HG02610 (cell line): ENCODE measurements around the gene SVOPL.

Source experiments
- ATAC-seq: cut with Tn5 transposase; IDR thresholded peaks from one replicate; pipeline ENCODE4 v1.9.1; 2021; ENCODE audit warnings: mild to moderate bottlenecking, moderate library complexity; ENCODE audit not compliant: unreplicated experiment

SVOPL gene

DNA sequence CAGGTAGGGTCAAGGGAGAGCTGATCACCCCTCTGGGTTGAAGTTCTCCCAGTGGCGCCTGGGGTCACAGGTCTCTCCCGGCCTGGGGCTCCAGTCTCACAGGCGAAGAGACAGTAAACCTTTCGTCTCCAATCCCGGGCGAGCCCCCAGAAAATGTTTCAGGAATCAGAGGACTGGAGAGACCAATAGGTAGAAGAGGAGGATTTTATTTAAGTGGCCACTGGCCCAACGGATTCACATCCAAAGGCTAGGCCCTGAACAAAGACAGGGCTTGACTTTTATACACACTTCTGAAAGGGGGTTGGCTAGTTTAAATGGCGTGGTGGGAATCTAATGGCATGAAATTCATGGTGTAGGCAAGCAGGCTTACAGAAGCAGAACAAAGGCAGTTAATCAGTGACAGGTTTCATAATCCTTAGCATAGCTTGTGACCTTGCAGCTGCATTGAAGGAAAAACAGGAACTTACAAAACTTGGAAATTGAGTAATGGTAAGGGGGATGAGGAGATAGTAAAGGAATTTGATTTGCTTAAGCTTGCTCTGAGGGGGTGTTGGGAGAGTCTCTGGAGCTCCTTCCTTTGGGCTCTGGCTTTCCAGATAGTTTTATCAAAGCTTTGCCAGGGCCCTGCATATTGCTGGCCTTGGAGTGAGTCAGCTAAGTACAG is 135.6 kb downstream of the SVOPL start:
- ATAC-seq: no peak

DNA sequence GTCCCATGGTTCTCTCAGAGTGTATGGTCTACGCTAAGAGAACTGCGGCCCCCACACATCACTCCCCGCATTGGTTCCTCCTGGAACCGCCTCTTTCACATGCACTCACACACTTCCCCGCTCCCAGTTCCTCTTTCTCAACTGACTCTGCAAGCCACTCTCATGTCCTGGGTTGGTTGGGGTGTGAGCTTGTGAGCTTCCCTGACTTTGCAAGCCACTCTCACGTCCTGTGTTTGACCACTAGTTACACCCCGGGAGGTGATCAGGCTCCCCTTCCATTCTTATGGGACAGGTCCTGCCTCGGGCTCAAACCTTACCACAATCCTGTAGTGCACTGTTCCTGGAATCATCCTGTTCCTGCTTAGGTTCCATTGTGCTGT is 136.1 kb downstream of the SVOPL start:
- ATAC-seq: no peak

DNA sequence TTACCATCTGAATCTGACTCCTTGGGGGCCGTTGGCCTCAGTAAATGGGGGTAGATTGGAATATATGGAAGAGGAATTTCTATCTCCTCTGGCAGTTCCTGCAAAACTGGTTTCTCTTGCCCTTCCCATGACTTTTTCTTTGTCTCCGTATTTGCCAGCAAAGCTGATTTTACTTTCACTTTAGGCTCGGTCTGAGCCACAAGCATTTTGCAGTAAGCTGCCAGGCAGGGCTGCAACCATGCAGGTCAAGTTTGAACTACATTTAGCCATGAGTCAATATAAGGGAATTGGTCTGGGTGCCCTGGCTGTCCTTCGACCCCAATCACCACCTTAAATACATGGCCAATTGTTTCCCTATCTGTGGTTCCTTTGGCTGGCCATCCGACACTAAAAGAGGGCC is 136.8 kb downstream of the SVOPL start:
- ATAC-seq: no peak

DNA sequence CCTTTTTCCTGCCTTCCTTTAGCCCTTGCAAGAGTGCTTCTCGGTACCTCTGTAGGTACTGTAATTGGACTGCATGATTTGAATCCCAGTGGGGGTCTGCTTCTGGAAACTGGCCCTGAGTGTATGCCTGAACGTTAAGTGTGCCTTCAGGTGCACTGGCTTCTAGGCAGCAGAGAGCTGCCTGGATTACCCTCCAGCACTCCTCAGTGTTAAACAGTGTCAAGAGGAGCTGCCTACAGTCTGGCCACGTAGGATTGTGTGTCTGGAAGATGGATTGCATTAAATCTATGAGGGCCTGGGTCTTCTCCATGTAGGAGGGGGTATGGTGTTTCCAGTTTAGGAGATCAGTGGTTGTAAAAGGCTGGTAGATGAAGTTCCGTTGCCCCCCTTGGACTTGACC is 137.4 kb downstream of the SVOPL start:
- no peak for ATAC-seq

DNA sequence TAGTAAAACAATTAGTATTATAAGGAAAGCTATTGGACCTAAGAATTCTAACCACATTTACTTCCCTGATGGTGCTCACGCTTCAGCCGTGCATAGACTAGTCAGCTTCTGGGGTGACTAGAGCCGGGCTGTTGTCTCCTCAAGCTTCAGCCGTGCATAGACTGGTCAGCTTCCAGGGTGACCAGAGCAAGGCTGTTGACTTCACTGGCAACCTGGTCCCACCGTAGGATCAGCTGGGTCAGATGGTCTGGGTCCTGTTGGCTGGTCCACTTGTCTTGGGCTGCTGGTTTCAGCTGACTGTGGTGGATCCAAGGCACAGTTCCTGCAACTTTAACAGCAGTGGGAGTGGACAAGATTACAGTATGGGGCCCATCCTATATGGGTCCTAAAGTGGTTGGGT is 141.7 kb downstream of the SVOPL start:
- no peak for ATAC-seq

DNA sequence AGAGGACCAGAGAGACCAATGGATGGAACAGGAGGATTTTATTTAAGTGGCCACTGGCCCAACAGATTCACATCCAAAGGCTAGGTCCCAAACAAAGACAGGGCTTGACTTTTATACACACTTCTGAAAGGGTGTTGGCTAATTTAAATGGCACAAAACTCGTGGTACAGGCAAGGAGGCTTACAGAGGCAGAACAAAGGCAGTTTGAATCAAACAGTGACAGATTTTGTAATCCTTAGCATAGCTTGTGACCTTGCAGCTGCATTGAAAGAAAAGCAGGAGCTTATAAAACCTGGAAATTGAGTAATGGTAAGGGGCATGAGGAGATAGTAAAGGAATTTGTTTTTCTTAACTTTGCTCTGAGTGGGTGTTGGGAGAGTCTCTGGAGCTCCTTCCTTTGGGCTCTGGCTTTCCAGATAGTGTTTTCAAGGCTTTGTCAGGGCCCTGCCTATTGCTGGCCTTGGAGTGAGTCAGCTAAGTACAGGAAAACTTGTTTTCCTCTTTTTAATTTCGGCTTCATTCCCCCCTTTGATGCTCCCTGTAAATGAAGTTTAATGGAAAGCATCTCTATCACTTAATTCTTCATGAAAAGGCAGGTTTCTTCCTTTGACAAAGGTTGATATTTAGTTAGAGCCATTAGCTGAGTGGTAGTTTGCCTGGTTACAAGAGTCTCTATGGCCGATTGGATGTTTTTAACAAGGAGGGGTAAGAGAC is 144.2 kb downstream of the SVOPL start:
- no peak for ATAC-seq

DNA sequence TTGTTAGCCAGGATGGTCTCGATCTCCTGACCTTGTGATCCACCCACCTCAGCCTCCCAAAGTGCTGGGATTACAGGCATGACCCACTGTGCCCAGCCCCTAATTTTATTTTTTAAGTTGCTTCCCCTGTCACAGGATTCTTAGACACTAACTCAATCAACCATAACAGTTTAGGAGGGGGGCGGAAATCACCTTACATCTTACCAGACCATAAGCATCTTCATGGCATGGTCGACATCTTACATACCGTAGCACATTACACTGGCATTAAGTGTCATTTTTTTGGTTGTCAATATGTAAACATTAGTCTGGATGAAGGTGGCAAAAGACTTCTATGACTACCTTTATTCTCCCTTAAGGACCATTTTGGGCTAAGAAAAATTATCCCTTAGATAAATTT is 145.5 kb downstream of the SVOPL start:
- no peak for ATAC-seq

DNA sequence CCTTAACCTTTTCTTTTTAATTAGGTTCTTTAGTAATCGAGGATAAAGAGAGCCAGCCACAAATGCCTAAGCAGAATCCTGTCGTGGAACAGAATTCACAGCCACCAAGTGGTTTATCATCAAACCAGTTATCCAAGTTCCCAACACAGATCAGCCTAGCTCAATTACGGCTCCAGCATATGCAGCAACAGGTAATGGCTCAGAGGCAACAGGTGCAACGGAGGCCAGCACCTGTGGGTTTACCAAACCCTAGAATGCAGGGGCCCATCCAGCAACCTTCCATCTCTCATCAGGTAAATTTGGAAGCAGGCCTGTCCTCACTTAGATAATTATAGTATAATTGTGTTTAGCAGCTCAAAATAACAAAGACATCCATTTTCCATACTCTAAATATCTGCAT is 146.5 kb downstream of the SVOPL start:
- no peak for ATAC-seq

DNA sequence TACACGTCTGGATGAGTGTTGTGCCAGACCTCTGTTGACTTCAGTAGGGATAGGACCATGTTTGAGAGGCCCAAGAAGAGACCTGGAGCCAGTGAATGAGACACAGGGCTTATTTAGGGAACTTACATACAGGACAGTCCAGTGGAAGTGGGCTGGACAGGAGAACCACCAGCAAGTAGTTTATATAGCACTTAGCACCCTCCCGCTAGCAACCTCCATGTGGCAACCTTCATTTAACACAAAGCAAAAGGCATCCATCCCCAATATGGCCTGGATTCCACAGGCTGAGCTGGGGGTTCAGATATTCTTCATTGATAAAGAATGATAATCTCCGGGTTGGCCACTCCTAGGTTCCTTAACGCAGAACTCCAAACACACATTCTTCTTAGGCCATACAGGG is 147.4 kb downstream of the SVOPL start:
- no peak for ATAC-seq

DNA sequence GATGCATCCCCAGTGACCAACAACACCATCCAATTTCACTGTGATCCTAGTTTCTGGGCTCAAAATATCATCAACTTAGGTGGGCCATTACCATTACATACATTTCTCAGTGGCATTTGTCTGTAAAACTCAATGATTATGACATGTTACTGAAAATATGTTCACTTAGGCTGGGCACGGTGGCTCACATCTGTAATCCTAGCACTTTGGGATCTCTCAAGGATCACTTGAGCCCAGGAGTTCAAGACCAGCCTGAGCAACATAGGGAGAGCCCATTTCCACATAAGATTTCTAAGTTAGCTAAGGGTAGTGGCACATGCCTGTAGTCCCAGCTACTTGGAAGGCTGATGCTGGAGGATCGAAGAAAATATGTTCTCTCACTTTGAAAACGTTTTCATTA is 150.1 kb downstream of the SVOPL start:
- no peak for ATAC-seq

DNA sequence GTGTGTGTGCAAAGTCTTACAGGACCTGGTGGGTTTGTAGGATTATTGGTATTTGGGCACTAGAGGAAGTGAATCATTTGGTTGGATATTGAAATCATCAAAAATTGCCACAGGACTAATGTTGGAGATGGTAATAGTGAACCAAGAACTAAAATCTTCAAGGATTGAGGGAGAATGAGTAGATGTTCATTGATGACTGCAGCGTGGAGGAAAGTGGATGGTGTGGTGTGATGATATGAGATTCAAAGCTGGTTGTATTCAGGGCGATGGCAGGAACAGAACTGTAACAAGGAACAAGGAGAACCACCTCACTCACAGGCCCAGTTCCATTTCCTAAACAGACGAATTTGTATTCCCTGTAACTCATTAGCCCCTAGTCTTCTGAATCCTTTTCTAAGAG is 150.8 kb downstream of the SVOPL start:
- ATAC-seq: no peak

DNA sequence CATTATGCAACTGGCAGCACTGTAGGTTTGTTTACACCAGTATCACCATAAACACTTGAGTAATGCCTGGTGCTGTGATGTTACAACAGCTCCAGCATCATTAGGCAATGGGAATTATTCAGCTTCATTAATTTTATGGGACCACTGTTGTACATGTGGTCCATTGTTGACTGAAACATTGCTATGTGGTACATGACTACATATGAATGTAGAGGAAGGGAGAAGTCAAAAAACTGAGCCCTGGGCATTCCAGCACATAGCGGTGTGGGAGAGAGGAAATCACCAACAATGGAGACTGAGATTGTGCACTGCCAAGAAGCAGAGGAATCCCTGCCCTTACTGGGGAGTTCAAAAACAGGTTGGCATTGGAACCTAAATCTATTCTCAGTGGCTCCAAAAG is 152.1 kb downstream of the SVOPL start:
- no peak for ATAC-seq

DNA sequence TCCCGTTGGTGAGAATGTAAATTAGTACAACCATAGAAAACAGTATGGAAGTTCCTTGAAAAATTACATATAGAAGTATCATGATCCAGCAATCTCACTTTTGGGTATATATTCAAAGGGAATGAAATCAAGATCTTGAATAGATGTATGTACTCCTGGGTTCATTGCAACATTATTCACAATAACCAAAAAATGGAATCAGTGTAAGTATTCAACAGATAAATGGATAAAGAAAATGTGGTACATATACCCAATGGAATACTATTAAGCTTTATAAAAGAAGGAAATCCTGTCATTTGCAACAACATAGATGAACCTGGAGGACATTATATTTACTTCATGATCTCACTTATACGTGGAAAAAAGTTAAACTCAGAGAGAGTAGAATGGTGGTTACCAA is 154.3 kb downstream of the SVOPL start:
- ATAC-seq: no peak

DNA sequence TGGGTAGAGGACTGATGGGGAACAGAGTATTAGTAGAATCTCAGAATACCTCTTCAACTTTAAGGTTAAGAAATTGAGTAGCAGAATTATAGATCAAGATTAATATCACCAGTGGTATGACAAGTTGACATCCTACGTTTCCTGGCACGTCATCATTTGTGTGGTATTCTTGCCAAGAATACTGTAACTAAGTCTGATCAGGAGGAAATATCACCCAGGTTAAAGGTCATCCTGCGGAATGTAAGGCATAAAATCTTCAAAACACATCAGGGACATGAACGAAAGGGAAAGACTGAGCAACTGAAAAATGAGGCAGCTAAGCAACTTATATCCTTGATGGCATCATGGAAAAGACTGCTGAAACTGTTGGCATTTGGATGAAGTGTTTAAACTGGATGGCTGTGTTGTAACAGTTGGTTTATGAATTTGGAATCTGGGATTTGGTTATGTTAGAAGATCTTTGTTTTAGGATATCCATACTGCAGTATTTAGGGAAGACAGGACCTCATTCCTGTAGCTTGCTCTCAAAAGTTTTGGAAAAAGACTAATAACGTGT is 155.0 kb downstream of the SVOPL start:
- ATAC-seq: no peak

DNA sequence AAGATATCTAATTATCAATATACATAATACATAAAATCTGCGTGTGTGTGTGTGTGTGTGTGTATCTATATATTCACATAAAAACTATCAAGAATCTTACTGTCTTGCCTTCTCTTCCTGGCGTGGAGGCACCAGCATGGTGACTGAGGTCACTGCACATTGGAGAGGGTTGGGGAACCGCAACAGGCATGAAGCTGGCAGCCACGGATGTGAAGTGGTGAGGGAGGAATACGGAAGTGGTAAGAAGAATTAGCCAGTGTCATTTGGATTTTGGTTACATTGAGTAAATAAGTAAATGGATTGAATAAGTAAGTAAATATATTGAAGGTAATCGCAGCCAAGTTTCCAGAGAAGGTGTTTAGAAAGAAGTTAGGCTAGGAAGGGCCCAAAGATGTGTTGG is 156.0 kb downstream of the SVOPL start:
- ATAC-seq: no peak
